Neuronal stem cell (in vitro differentiated cells): ENCODE results near the gene BBS9.

Source experiments
- DNase-seq: peaks from one replicate; pipeline ENCODE4 v3.0.0-alpha.2; 2013; ENCODE audit warnings: low spot score
- H2AFZ ChIP-seq: one replicate; pipeline ENCODE4 v1.6.1; 2013; ENCODE audit warnings: mild to moderate bottlenecking, low read length, inconsistent platforms
- H2AK5ac ChIP-seq: 2 replicates; pipeline ENCODE4 v1.6.1; 2013; ENCODE audit warnings: low read depth, mild to moderate bottlenecking, inconsistent platforms, low read length, moderate library complexity, mixed read lengths
- H2BK120ac ChIP-seq: 2 replicates; pipeline ENCODE4 v1.6.1; 2013; ENCODE audit warnings: low read depth, mild to moderate bottlenecking, inconsistent platforms, low read length, moderate library complexity, mixed read lengths
- H2BK12ac ChIP-seq: one replicate; pipeline ENCODE4 v1.6.1; 2013; ENCODE audit warnings: low read length, inconsistent platforms
- H2BK15ac ChIP-seq: 2 replicates; pipeline ENCODE4 v1.6.1; 2013; ENCODE audit warnings: mild to moderate bottlenecking, low read length, inconsistent platforms, mixed read lengths
- H2BK5ac ChIP-seq: one replicate; pipeline ENCODE4 v1.6.1; 2013; ENCODE audit warnings: inconsistent platforms, mild to moderate bottlenecking, low read length, moderate library complexity
- H3K14ac ChIP-seq: one replicate; pipeline ENCODE4 v1.6.1; 2013; ENCODE audit warnings: low read length, inconsistent platforms
- H3K18ac ChIP-seq: 2 replicates; pipeline ENCODE4 v1.6.1; 2013; ENCODE audit warnings: low read length, inconsistent platforms
- H3K23ac ChIP-seq: 2 replicates; pipeline ENCODE4 v1.6.1; 2013; ENCODE audit warnings: low read depth, mild to moderate bottlenecking, mixed read lengths, low read length, inconsistent platforms; ENCODE audit not compliant: poor library complexity
- H3K27ac ChIP-seq: replicated peaks from 3 replicates; pipeline ENCODE4 v1.5.1; 2013; ENCODE audit warnings: low read length, inconsistent platforms
- H3K27me3 ChIP-seq, 3 experiments: 2 replicates each; pipeline ENCODE4 v1.6.1; 2013; ENCODE audit warnings: low read length in 3 of 3, mild to moderate bottlenecking in 2 of 3, inconsistent platforms in 1 of 3, low read depth in 1 of 3, mixed read lengths in 1 of 3, moderate library complexity in 1 of 3; ENCODE audit not compliant: control insufficient read depth in 3 of 3, insufficient read depth in 3 of 3
- H3K36me3 ChIP-seq, 2 donors: replicated peaks in 1 of 2; 2 replicates each; pipeline ENCODE4 v1.6.1; 2013; ENCODE audit warnings: low read length in 2 of 2; ENCODE audit not compliant: control insufficient read depth in 2 of 2, insufficient read depth in 2 of 2
- H3K4ac ChIP-seq: 2 replicates; pipeline ENCODE4 v1.6.1; 2013; ENCODE audit warnings: inconsistent platforms, mild to moderate bottlenecking, low read length, moderate library complexity
- H3K4me1 ChIP-seq, 2 donors: 1 replicate in 1 of 2; 2 replicates in 1 of 2; pipeline ENCODE4 v1.6.1; 2013; ENCODE audit warnings: low read length in 2 of 2, low read depth in 1 of 2; ENCODE audit not compliant: control insufficient read depth in 2 of 2, insufficient read depth in 1 of 2
- H3K4me2 ChIP-seq: one replicate; pipeline ENCODE4 v1.6.1; 2013; ENCODE audit warnings: mild to moderate bottlenecking, low read length, inconsistent platforms; ENCODE audit not compliant: insufficient read depth, poor library complexity, severe bottlenecking
- H3K4me3 ChIP-seq, 2 donors: 2 replicates each; pipeline ENCODE4 v1.5.1; 2013; ENCODE audit warnings: low read length in 2 of 2, mild to moderate bottlenecking in 2 of 2, inconsistent platforms in 1 of 2, moderate library complexity in 1 of 2
- H3K79me1 ChIP-seq: one replicate; pipeline ENCODE4 v1.6.1; 2013; ENCODE audit warnings: low read depth, mild to moderate bottlenecking, inconsistent platforms, low read length, moderate library complexity
- H3K9ac ChIP-seq: one replicate; pipeline ENCODE4 v1.6.1; 2013; ENCODE audit warnings: mild to moderate bottlenecking, low read depth, low read length, inconsistent platforms; ENCODE audit not compliant: poor library complexity
- H3K9me3 ChIP-seq, 2 donors: replicated peaks in 1 of 2; 2 replicates each; pipeline versions ENCODE3 to v1.6.1; 2013; ENCODE audit warnings: low read length in 2 of 2, mild to moderate bottlenecking in 2 of 2, inconsistent platforms in 1 of 2, low read depth in 1 of 2, mixed read lengths in 1 of 2, moderate library complexity in 1 of 2; ENCODE audit not compliant: control insufficient read depth in 2 of 2, insufficient read depth in 1 of 2
- H4K8ac ChIP-seq: one replicate; pipeline ENCODE4 v1.6.1; 2013; ENCODE audit warnings: low read depth, mild to moderate bottlenecking, inconsistent platforms, low read length, moderate library complexity
- H4K91ac ChIP-seq: one replicate; pipeline ENCODE4 v1.6.1; 2013; ENCODE audit warnings: low read length, low read depth, mild to moderate bottlenecking, inconsistent platforms; ENCODE audit not compliant: poor library complexity
- WGBS, 2 donors: extraction: QIAGEN DNeasy Blood & Tissue Kit; methylation state at CpG; one replicate each; pipeline ENCODE4 v1.1.7; 2013; ENCODE audit warnings: missing lambda C conversion rate in 2 of 2, mixed read lengths in 1 of 2; ENCODE audit not compliant: insufficient read length in 2 of 2, insufficient replicate concordance in 1 of 2; ENCODE audit errors: extremely low coverage in 2 of 2; 5-methylcytosine and 5-hydroxymethylcytosine counted together

Gene BBS9

GRCh38 chr7:33373195-33373594, 243.8 kb downstream of the BBS9 start:
- Histone ChIP-seq H2AFZ (no peak overlapping the region), H3K4me3 (no peak overlapping the region), H3K27me3 (no peaks in the 10 kb centered on the region), H2BK15ac (no peak overlapping the region), H3K79me1 (no peaks in the 10 kb centered on the region), H3K14ac (no peak overlapping the region), H2AK5ac (no peak overlapping the region), H2BK5ac (no peak overlapping the region), H2BK12ac (no peak overlapping the region), H3K9ac (no peak overlapping the region), H3K27ac (no peak overlapping the region), H3K18ac (no peak overlapping the region), H4K91ac (no peak overlapping the region), H3K4me1 (peaks cover 1 to 2% of the 10 kb centered on the region in 2 donors), H4K8ac (no peak overlapping the region), H2BK120ac (no peak overlapping the region), H3K23ac (no peak overlapping the region), H3K4ac (no peak overlapping the region), H3K9me3 (no peaks in the 10 kb centered on the region), H3K36me3 (no peaks in the 10 kb centered on the region), H3K4me2 (no peak overlapping the region)
- WGBS, 2 donors = no CpG with 5 or more reads among the region's 3 CpGs
- DNase-seq = no peak

DNA sequence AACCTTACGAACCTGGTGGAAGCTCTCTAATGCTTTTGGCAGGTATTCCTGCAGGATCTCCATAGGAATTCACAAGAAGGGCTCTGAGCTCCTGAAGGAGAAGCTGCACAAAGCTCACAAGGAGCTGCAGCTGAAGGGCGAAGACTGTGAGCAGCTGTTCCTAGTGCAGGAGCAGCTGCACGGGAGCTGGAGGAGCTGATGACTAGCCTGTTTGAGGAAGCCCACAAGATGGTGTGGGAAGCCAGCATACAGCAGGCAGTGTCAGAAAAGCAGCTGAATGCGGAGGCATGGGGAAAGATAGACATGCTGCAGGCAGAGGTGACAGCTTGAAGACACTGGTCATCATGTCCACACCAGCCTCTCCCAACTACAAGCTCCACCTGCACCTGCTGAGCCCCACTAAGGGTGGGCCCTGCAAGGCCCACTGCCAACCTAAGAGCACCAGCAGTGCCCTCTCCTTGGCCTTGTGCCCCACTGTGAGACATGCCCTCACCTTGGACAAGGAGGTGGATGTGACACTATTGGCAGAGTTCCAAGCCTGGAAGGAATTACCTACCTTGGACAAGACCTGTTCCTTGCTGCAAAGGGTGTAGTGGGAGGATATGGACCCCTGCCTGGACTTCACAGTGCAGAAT, 250.6 kb downstream of the BBS9 start:
- no peak overlapping the region for H3K23ac ChIP-seq
- WGBS, 2 donors = no CpG with 5 or more reads among the region's 4 CpGs
- H3K36me3 ChIP-seq = peaks cover 0 to 1% of the 10 kb centered on the region in 2 donors
- no peak overlapping the region for H2BK15ac ChIP-seq
- H2AFZ ChIP-seq = no peak overlapping the region
- no peak overlapping the region for H3K4ac ChIP-seq
- H3K9me3 ChIP-seq = no peaks in the 10 kb centered on the region
- no peak overlapping the region for H2BK5ac ChIP-seq
- H2AK5ac ChIP-seq = no peak overlapping the region
- DNase-seq = no peak
- H3K4me3 ChIP-seq = no peak overlapping the region
- H3K9ac ChIP-seq = no peak overlapping the region
- H2BK120ac ChIP-seq = no peak overlapping the region
- H2BK12ac ChIP-seq = no peak overlapping the region
- H3K18ac ChIP-seq = peak overlapping the region; percentile 1
- no peaks in the 10 kb centered on the region for H3K4me1 ChIP-seq
- no peak overlapping the region for H3K14ac ChIP-seq
- H3K4me2 ChIP-seq = no peak overlapping the region
- no peaks in the 10 kb centered on the region for H3K79me1 ChIP-seq
- no peak overlapping the region for H3K27ac ChIP-seq
- H3K27me3 ChIP-seq = no peaks in the 10 kb centered on the region
- H4K8ac ChIP-seq = no peak overlapping the region
- no peak overlapping the region for H4K91ac ChIP-seq

DNA sequence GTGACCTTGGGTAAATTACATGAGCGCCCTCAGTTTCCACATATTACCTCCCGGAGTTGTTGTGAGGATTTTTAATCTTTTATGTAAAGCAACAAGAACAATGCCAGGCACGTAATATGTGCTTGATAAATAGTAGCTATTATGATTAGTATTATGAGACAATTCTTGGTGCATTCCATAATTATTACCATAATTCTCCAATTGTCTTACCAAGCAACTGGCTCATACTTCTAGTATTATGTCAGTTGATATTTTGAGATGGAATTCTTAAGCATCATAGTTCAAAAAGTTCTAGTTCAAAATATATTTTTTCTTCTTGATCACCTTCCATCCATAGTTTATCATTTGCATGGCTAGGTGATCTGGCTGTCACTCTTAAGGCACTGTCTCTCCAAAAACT, 259.0 kb downstream of the BBS9 start:
- H4K91ac ChIP-seq = no peak overlapping the region
- no peaks in the 10 kb centered on the region for H3K27me3 ChIP-seq
- no peak overlapping the region for H2BK5ac ChIP-seq
- no peak overlapping the region for H3K27ac ChIP-seq
- H3K9ac ChIP-seq = no peak overlapping the region
- H2AK5ac ChIP-seq = no peak overlapping the region
- no peak overlapping the region for H4K8ac ChIP-seq
- peaks cover 2 to 3% of the 10 kb centered on the region in 2 donors for H3K4me1 ChIP-seq
- H3K18ac ChIP-seq = no peak overlapping the region
- no peaks in the 10 kb centered on the region for H3K9me3 ChIP-seq
- no peak overlapping the region for H3K14ac ChIP-seq
- no CpG with 5 or more reads among the region's 3 CpGs for WGBS, 2 donors
- H3K4ac ChIP-seq = no peak overlapping the region
- no peak overlapping the region for H2AFZ ChIP-seq
- H3K79me1 ChIP-seq = no peaks in the 10 kb centered on the region
- H2BK120ac ChIP-seq = no peak overlapping the region
- no peak overlapping the region for H3K4me2 ChIP-seq
- H2BK15ac ChIP-seq = no peak overlapping the region
- H3K36me3 ChIP-seq = no peaks in the 10 kb centered on the region
- DNase-seq = no peak
- H3K23ac ChIP-seq = no peak overlapping the region
- H2BK12ac ChIP-seq = no peak overlapping the region
- H3K4me3 ChIP-seq = no peak overlapping the region

DNA sequence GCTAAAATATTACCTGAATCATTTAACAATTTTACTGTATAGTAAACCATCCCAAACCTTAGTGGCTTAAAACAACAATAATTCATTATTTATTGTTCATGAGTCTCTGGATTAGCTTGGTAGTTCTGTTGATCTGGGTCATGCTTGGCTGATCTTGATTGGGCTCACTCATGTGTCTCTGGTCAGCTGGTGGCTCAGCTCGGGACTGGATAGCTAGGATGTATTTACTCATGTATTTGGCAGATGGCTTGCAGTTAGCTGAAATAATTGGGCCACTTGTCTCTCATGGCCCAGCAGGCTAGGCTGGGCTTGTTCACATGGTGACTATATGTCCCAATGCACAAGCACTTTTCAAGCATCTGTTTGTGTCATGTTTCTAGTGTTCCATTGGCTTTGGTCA, 262.8 kb downstream of the BBS9 start:
- H3K79me1 ChIP-seq = no peaks in the 10 kb centered on the region
- no CpG with 5 or more reads among the region's 1 CpG for WGBS, 2 donors

More for the DNA sequence above, 262.8 kb downstream of the BBS9 start:
- no peak overlapping the region for H2AK5ac ChIP-seq
- H2BK120ac ChIP-seq = no peak overlapping the region
- no peak overlapping the region for H2AFZ ChIP-seq
- no peak overlapping the region for H3K27ac ChIP-seq
- no peak overlapping the region for H3K18ac ChIP-seq
- H4K8ac ChIP-seq = no peak overlapping the region
- H2BK15ac ChIP-seq = no peak overlapping the region
- H4K91ac ChIP-seq = no peak overlapping the region
- peaks cover 0 to 2% of the 10 kb centered on the region in 2 donors for H3K4me1 ChIP-seq
- no peaks in the 10 kb centered on the region for H3K9me3 ChIP-seq
- H3K9ac ChIP-seq = no peak overlapping the region
- no peak overlapping the region for H3K4ac ChIP-seq
- no peak overlapping the region for H3K4me3 ChIP-seq
- H3K27me3 ChIP-seq = no peaks in the 10 kb centered on the region
- no peak overlapping the region for H2BK12ac ChIP-seq
- no peak for DNase-seq
- H3K23ac ChIP-seq = no peak overlapping the region
- H3K14ac ChIP-seq = no peak overlapping the region
- no peaks in the 10 kb centered on the region for H3K36me3 ChIP-seq
- no peak overlapping the region for H2BK5ac ChIP-seq
- H3K4me2 ChIP-seq = no peak overlapping the region
